ENCODE results near the gene ACBD4. TPM values are rescaled to one million over a fixed set of nuclear protein-coding genes. Genes with fewer than 3 reads are reported as not detected.

ACBD4 gene
- total RNA-seq, 2 donors from 2014 or later = 20.8 to 21.1 TPM

DNA sequence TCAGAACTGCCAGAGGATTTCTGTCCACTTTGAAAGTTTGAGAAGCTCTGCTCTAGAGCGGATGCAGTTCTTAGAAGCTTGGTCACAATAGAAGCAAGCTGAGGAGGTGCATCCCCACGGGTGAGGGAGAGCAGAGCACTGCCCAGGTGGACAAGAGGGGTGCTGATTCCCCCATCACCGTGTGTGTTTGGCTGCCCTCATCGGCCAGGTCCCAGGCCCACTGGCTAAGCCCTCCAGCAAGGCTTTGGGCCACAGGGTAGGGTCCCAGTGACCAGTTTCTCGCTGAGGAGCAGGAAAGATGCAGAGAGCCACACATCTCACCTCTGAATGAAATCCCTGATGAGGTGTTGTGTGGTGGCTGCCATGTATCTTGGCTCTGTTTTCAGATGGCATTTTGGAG is 47.5 kb upstream of the ACBD4 start:
- no peak for ATAC-seq
- H3K4me1 ChIP-seq = peaks cover 5% of the 10 kb centered on the region
- no peak for DNase-seq
- no peak for TF ChIP-seq POLR2A (IDR thresholded peaks at IDR 0.05)
- TF ChIP-seq, protein P1, sequence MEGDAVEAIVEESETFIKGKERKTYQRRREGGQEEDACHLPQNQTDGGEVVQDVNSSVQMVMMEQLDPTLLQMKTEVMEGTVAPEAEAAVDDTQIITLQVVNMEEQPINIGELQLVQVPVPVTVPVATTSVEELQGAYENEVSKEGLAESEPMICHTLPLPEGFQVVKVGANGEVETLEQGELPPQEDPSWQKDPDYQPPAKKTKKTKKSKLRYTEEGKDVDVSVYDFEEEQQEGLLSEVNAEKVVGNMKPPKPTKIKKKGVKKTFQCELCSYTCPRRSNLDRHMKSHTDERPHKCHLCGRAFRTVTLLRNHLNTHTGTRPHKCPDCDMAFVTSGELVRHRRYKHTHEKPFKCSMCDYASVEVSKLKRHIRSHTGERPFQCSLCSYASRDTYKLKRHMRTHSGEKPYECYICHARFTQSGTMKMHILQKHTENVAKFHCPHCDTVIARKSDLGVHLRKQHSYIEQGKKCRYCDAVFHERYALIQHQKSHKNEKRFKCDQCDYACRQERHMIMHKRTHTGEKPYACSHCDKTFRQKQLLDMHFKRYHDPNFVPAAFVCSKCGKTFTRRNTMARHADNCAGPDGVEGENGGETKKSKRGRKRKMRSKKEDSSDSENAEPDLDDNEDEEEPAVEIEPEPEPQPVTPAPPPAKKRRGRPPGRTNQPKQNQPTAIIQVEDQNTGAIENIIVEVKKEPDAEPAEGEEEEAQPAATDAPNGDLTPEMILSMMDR (IDR thresholded peaks at IDR 0.05) = no peak
- H3K27me3 ChIP-seq = no peaks in the 10 kb centered on the region
- intact Hi-C loops (cut with DNase I) = no loop called here
- no peak overlapping the region for H3K27ac ChIP-seq
- H3K36me3 ChIP-seq (replicated peaks in 1 of 2; ENCODE audit: insufficient read depth in 1 of 2, low read depth in 2 of 2) = peaks cover 0 to 31% of the 10 kb centered on the region in 2 donors
- H3K4me3 ChIP-seq = no peak overlapping the region
- 89 to 94% methylated on average over 5 of the region's 5 CpGs for WGBS, 2 donors
- no peaks in the 10 kb centered on the region for H3K9me3 ChIP-seq

DNA sequence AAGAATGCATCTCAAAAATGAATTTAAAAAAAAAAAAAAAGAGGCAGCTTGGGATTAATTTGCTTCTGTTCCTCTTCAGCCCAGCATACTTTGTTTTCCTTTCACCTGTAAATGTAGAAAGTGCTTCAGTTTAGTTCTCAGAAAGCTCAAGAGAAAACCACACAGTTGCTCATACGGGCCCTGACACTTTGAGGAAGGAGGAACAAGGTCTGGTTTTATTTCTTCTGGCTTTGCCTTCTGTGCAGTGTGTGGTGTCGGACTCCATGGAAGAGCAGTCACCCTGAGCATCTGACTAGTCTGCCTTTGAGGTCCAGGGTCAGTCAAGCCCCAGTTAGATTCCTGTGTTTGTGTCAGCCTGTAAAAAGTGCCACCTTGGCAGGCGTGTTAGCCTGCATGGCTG is 46.7 kb upstream of the ACBD4 start:
- TF ChIP-seq POLR2A (IDR thresholded peaks at IDR 0.05) = no peak
- TF ChIP-seq, protein P1 (IDR thresholded peaks at IDR 0.05) = no peak

DNA sequence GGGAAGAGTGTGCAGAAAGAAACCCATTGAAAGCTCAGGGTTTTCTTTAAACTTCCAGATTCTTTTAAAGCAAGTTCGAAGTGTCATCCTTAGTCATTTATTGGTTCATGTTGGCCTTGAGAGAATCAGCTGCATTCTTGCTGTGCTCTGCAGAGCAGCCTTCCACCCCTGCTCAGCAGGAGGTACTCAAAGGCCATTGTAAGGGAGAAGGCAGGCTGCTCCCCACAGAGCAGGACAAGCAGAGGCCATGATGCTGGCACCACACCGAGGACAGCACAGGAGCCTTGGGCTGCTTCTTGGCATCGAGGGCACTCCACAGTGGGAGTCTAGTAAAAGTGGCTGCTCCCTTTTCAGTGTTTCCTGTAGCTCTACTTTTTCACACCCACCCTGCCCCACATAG is 44.8 kb upstream of the ACBD4 start:
- DNase-seq (no peak), ATAC-seq (no peak)
- H3K27ac ChIP-seq = no peak overlapping the region
- no peaks in the 10 kb centered on the region for H3K9me3 ChIP-seq
- H3K4me3 ChIP-seq = no peak overlapping the region
- peaks cover 3 to 31% of the 10 kb centered on the region in 2 donors for H3K36me3 ChIP-seq (replicated peaks in 1 of 2; ENCODE audit: insufficient read depth in 1 of 2, low read depth in 2 of 2)
- H3K27me3 ChIP-seq = no peaks in the 10 kb centered on the region
- H3K4me1 ChIP-seq = peaks cover 13% of the 10 kb centered on the region
- TF ChIP-seq, protein P1 (IDR thresholded peaks at IDR 0.05) = no peak
- TF ChIP-seq POLR2A (IDR thresholded peaks at IDR 0.05) = no peak
- 51 to 73% methylated on average over 2 to 3 of the region's 3 CpGs for WGBS, 2 donors
- intact Hi-C loops (cut with DNase I) = no loop called here

More for the DNA sequence above, 46.7 kb upstream of the ACBD4 start:
- peaks cover 12% of the 10 kb centered on the region for H3K4me1 ChIP-seq
- peaks cover 0 to 27% of the 10 kb centered on the region in 2 donors for H3K36me3 ChIP-seq (replicated peaks in 1 of 2; ENCODE audit: insufficient read depth in 1 of 2, low read depth in 2 of 2)
- intact Hi-C loops (cut with DNase I) = no loop called here
- DNase-seq (no peak), ATAC-seq (no peak)
- no peak overlapping the region for H3K27ac ChIP-seq
- H3K4me3 ChIP-seq = no peak overlapping the region
- 92 to 98% methylated on average over 3 of the region's 3 CpGs for WGBS, 2 donors
- no peaks in the 10 kb centered on the region for H3K27me3 ChIP-seq
- H3K9me3 ChIP-seq = no peaks in the 10 kb centered on the region

DNA sequence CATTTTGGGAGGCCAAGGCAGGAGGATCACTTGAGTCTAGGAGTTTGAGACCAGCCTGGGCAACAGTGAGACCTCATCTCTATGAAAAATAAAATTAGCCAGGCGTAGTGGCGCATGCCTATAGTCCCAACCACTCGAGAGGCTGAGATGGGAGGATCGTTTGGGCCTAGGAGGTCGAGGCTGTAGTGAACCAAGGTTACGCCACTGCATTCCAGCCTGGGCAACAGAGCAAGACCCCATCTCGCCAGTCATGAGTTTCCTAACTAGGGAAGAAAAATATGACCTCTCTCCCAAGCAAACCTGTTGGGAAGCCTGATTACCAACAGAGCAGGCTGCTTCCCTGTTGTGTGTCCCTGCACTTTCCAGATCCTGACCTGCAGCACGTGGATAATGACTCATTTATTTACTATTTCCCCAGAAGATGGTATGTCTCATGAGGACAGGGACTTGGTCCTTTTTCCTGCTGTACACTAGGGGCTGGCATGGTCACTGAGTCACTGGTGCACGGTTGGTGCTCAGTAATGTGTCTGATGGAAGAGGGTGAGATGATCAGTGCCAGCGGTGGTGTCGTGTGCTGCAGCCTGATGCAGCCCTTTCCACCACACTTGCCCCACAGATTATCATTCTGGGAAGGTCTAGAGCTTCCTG is 43.6 kb upstream of the ACBD4 start:
- no peak for ATAC-seq
- intact Hi-C loops (cut with DNase I) = no loop called here
- peak overlapping the region in 1 of 4 donors; percentile 58 for H3K27ac ChIP-seq
- no peak overlapping the region for H3K4me3 ChIP-seq
- DNase-seq = no peak
- no peak for TF ChIP-seq POLR2A (IDR thresholded peaks at IDR 0.05)
- TF ChIP-seq, protein P1 (IDR thresholded peaks at IDR 0.05) = no peak
- H3K36me3 ChIP-seq (replicated peaks in 1 of 2; ENCODE audit: insufficient read depth in 1 of 2, low read depth in 2 of 2) = peaks cover 10 to 37% of the 10 kb centered on the region in 2 donors
- no peaks in the 10 kb centered on the region for H3K9me3 ChIP-seq
- H3K27me3 ChIP-seq = no peaks in the 10 kb centered on the region
- H3K4me1 ChIP-seq = peaks cover 13% of the 10 kb centered on the region
- 90 to 92% methylated on average over 9 to 11 of the region's 11 CpGs for WGBS, 2 donors

DNA sequence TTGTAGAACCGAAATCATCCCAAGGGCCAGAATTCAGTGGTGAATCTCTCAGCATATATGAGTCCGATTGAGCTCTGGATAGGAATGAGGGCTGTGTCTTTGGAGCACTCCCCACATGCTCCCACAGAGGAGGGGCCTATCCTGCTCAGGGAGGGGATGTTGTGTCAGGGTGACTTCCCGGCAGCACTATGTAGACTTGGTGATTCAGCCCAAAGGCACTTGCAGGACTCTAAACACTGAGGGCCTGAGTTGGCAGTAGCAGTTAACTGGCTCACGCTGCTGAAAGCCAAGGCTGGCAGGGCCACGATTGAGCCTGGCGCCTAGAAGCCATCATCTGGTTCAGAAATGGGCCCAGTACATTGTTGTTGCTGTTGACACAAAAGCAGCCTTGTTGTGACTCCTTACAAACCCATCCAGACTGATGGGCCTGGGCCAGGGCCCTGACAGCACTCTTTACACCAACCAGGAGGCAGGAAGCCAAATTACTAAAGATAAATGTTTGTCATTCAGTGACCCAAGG is 42.5 kb upstream of the ACBD4 start:
- Histone ChIP-seq H3K4me1 (peaks cover 13% of the 10 kb centered on the region), H3K27me3 (no peaks in the 10 kb centered on the region), H3K9me3 (no peaks in the 10 kb centered on the region), H3K27ac (peak overlapping the region in 3 of 4 donors; percentile 32 to 58 (median 47)), H3K36me3 (replicated peaks in 1 of 2; ENCODE audit: insufficient read depth in 1 of 2, low read depth in 2 of 2) (peaks cover 20 to 36% of the 10 kb centered on the region in 2 donors), H3K4me3 (no peak overlapping the region)
- WGBS, 2 donors = 70 to 88% methylated on average over 1 to 6 of the region's 6 CpGs
- DNase-seq = peak; percentile 38 to 76 (median 62)
- intact Hi-C loops (cut with DNase I) = no loop called here
- no peak for TF ChIP-seq POLR2A (IDR thresholded peaks at IDR 0.05)
- TF ChIP-seq, protein P1 (IDR thresholded peaks at IDR 0.05) = no peak
- peak; percentile 83 for ATAC-seq

Data from body of pancreas (tissue), 4 donors.